ENCODE measurements around the gene DEGS1.

The DEGS1 gene

DNA sequence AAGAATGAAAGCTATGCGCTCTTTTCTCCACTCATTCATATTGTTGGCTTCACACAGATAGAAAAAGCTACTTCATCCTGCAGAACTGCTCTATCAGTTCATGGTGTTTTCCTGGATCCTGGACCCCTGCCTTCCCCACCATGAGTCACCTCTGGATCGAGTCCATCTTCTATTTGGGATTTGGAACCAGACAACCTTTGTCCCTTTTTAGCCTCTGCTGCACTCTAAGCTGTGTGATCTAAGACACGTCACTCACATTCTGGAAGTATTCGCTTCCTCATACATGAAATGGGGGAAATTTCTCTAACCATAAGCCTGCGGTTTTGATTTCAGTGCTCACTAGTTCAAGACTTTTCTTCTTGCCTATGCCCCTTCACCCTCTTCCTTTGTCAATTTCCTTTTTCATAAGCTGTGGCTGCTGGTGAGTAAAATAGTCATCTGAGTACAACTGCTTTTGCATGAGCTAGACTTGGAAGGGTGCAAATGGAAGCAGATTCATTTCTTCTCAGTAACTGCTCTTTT lies 14.1 kb upstream of the DEGS1 start:
- no peaks in the 10 kb centered on the region for H3K36me3 ChIP-seq (replicated peaks in 1 of 2; ENCODE audit: control insufficient read depth in 2 of 2, insufficient read depth in 2 of 2, low read length in 2 of 2)
- no peak overlapping the region for H4K91ac ChIP-seq (ENCODE audit: low read depth, low read length, poor library complexity)
- H3K4ac ChIP-seq (ENCODE audit: low read length) = no peak overlapping the region
- H3K4me2 ChIP-seq (ENCODE audit: insufficient read depth, low read length, poor library complexity, severe bottlenecking) = no peak overlapping the region
- no peak overlapping the region for H2BK12ac ChIP-seq (ENCODE audit: low read length)
- H3K9me3 ChIP-seq (replicated peaks in 1 of 2; ENCODE audit: control insufficient read depth in 2 of 2, insufficient read depth in 1 of 2, low read depth in 1 of 2, low read length in 2 of 2) = peaks cover 0 to 2% of the 10 kb centered on the region in 2 donors
- H2BK15ac ChIP-seq (ENCODE audit: low read length) = no peak overlapping the region
- no peak overlapping the region for H3K9ac ChIP-seq (ENCODE audit: low read depth, low read length, poor library complexity)
- no peak overlapping the region for H3K14ac ChIP-seq (ENCODE audit: low read length)
- H4K8ac ChIP-seq (ENCODE audit: low read depth, low read length) = no peak overlapping the region
- H3K4me1 ChIP-seq (ENCODE audit: control insufficient read depth in 2 of 2, insufficient read depth in 1 of 2, low read depth in 1 of 2, low read length in 2 of 2) = no peaks in the 10 kb centered on the region
- no CpG with 5 or more reads among the region's 5 CpGs for WGBS, 2 donors (ENCODE audit: extremely low coverage in 2 of 2, insufficient read length in 2 of 2, insufficient replicate concordance in 1 of 2)
- H3K79me1 ChIP-seq (ENCODE audit: low read depth, low read length) = no peaks in the 10 kb centered on the region
- H3K18ac ChIP-seq (ENCODE audit: low read length) = no peak overlapping the region
- H2BK5ac ChIP-seq (ENCODE audit: low read length) = no peak overlapping the region
- H2BK120ac ChIP-seq (ENCODE audit: low read depth, low read length) = no peak overlapping the region
- H3K23ac ChIP-seq (ENCODE audit: low read depth, low read length, poor library complexity) = no peak overlapping the region
- H3K4me3 ChIP-seq (ENCODE audit: low read length in 2 of 2) = no peak overlapping the region
- peak overlapping the region; percentile 47 for H2AFZ ChIP-seq (ENCODE audit: low read length)
- DNase-seq (ENCODE audit: low spot score) = no peak
- H2AK5ac ChIP-seq (ENCODE audit: low read depth, low read length) = no peak overlapping the region
- no peak overlapping the region for H3K27ac ChIP-seq (replicated peaks; ENCODE audit: low read length)
- H3K27me3 ChIP-seq (ENCODE audit: control insufficient read depth in 3 of 3, insufficient read depth in 3 of 3, low read depth in 1 of 3, low read length in 3 of 3) = no peaks in the 10 kb centered on the region

DNA sequence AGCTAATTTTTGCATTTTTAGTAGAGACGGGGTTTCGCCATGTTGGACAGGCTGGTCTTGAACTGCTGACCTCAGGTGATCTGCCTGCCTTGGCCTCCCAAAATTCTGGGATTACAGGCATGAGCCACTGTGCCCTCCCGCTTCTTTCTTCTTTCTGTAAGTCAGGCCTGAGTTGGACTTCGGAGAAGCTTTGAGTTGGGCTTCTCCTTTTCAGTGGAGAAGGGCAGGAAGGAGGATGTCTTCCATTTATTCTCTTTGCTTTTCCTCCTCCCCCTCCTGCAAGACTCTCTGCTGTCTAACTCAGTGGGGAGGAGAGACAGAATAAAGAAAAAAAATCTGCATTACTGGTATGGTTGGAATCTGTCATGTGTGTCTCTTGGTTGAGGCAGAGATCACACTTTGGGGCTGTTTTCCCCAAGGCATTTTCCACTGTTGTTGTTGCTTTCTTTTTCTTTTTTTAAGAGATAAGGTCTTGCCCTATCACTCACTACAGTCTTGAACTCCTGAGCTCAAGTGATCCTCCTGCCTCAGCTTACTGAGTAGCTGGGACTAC lies 13.2 kb upstream of the DEGS1 start:
- H3K4me3 ChIP-seq (ENCODE audit: low read length in 2 of 2) = no peak overlapping the region
- H3K9me3 ChIP-seq (replicated peaks in 1 of 2; ENCODE audit: control insufficient read depth in 2 of 2, insufficient read depth in 1 of 2, low read depth in 1 of 2, low read length in 2 of 2) = peaks cover 0 to 2% of the 10 kb centered on the region in 2 donors
- no peak overlapping the region for H3K9ac ChIP-seq (ENCODE audit: low read depth, low read length, poor library complexity)
- no peak overlapping the region for H3K18ac ChIP-seq (ENCODE audit: low read length)
- H2BK5ac ChIP-seq (ENCODE audit: low read length) = no peak overlapping the region
- no peak overlapping the region for H2AFZ ChIP-seq (ENCODE audit: low read length)
- H3K4me1 ChIP-seq (ENCODE audit: control insufficient read depth in 2 of 2, insufficient read depth in 1 of 2, low read depth in 1 of 2, low read length in 2 of 2) = no peaks in the 10 kb centered on the region
- H2BK12ac ChIP-seq (ENCODE audit: low read length) = no peak overlapping the region
- no peaks in the 10 kb centered on the region for H3K27me3 ChIP-seq (ENCODE audit: control insufficient read depth in 3 of 3, insufficient read depth in 3 of 3, low read depth in 1 of 3, low read length in 3 of 3)
- no CpG with 5 or more reads among the region's 4 CpGs for WGBS, 2 donors (ENCODE audit: extremely low coverage in 2 of 2, insufficient read length in 2 of 2, insufficient replicate concordance in 1 of 2)
- no peak overlapping the region for H4K8ac ChIP-seq (ENCODE audit: low read depth, low read length)
- H3K14ac ChIP-seq (ENCODE audit: low read length) = no peak overlapping the region
- no peak overlapping the region for H2BK15ac ChIP-seq (ENCODE audit: low read length)
- no peak overlapping the region for H4K91ac ChIP-seq (ENCODE audit: low read depth, low read length, poor library complexity)
- no peak for DNase-seq (ENCODE audit: low spot score)
- no peak overlapping the region for H3K27ac ChIP-seq (replicated peaks; ENCODE audit: low read length)
- no peaks in the 10 kb centered on the region for H3K36me3 ChIP-seq (replicated peaks in 1 of 2; ENCODE audit: control insufficient read depth in 2 of 2, insufficient read depth in 2 of 2, low read length in 2 of 2)
- H3K4ac ChIP-seq (ENCODE audit: low read length) = no peak overlapping the region
- H3K4me2 ChIP-seq (ENCODE audit: insufficient read depth, low read length, poor library complexity, severe bottlenecking) = no peak overlapping the region
- H3K23ac ChIP-seq (ENCODE audit: low read depth, low read length, poor library complexity) = no peak overlapping the region
- no peak overlapping the region for H2BK120ac ChIP-seq (ENCODE audit: low read depth, low read length)
- H2AK5ac ChIP-seq (ENCODE audit: low read depth, low read length) = no peak overlapping the region
- H3K79me1 ChIP-seq (ENCODE audit: low read depth, low read length) = no peaks in the 10 kb centered on the region

- no peaks in the 10 kb centered on the region for H3K79me1 ChIP-seq (ENCODE audit: low read depth, low read length)
- H3K27ac ChIP-seq (replicated peaks; ENCODE audit: low read length) = no peak overlapping the region
- H3K14ac ChIP-seq (ENCODE audit: low read length) = no peak overlapping the region
- no peaks in the 10 kb centered on the region for H3K36me3 ChIP-seq (replicated peaks in 1 of 2; ENCODE audit: control insufficient read depth in 2 of 2, insufficient read depth in 2 of 2, low read length in 2 of 2)
- no peak overlapping the region for H3K18ac ChIP-seq (ENCODE audit: low read length)
- H3K27me3 ChIP-seq (ENCODE audit: control insufficient read depth in 3 of 3, insufficient read depth in 3 of 3, low read depth in 1 of 3, low read length in 3 of 3) = no peaks in the 10 kb centered on the region
- H2BK12ac ChIP-seq (ENCODE audit: low read length) = no peak overlapping the region
- no peak overlapping the region for H4K8ac ChIP-seq (ENCODE audit: low read depth, low read length)
- H4K91ac ChIP-seq (ENCODE audit: low read depth, low read length, poor library complexity) = no peak overlapping the region
- H2BK120ac ChIP-seq (ENCODE audit: low read depth, low read length) = no peak overlapping the region
- H3K4me2 ChIP-seq (ENCODE audit: insufficient read depth, low read length, poor library complexity, severe bottlenecking) = no peak overlapping the region
- H3K4ac ChIP-seq (ENCODE audit: low read length) = no peak overlapping the region
- DNase-seq (ENCODE audit: low spot score) = no peak
- no peak overlapping the region for H2BK5ac ChIP-seq (ENCODE audit: low read length)
- WGBS, 2 donors (ENCODE audit: extremely low coverage in 2 of 2, insufficient read length in 2 of 2, insufficient replicate concordance in 1 of 2) = no CpG with 5 or more reads among the region's 4 CpGs
- H3K4me1 ChIP-seq (ENCODE audit: control insufficient read depth in 2 of 2, insufficient read depth in 1 of 2, low read depth in 1 of 2, low read length in 2 of 2) = no peaks in the 10 kb centered on the region
- H2BK15ac ChIP-seq (ENCODE audit: low read length) = no peak overlapping the region
- H2AFZ ChIP-seq (ENCODE audit: low read length) = no peak overlapping the region
- no peak overlapping the region for H3K23ac ChIP-seq (ENCODE audit: low read depth, low read length, poor library complexity)
- H3K9ac ChIP-seq (ENCODE audit: low read depth, low read length, poor library complexity) = no peak overlapping the region
- H3K9me3 ChIP-seq (replicated peaks in 1 of 2; ENCODE audit: control insufficient read depth in 2 of 2, insufficient read depth in 1 of 2, low read depth in 1 of 2, low read length in 2 of 2) = peaks cover 0 to 2% of the 10 kb centered on the region in 2 donors
- no peak overlapping the region for H3K4me3 ChIP-seq (ENCODE audit: low read length in 2 of 2)
- no peak overlapping the region for H2AK5ac ChIP-seq (ENCODE audit: low read depth, low read length)
These were observed 12.7 kb upstream of the DEGS1 start for GRCh38 chr1:224170343-224170742.

- peaks cover 0 to 2% of the 10 kb centered on the region in 2 donors for H3K9me3 ChIP-seq (replicated peaks in 1 of 2; ENCODE audit: control insufficient read depth in 2 of 2, insufficient read depth in 1 of 2, low read depth in 1 of 2, low read length in 2 of 2)
- H3K27me3 ChIP-seq (ENCODE audit: control insufficient read depth in 3 of 3, insufficient read depth in 3 of 3, low read depth in 1 of 3, low read length in 3 of 3) = no peaks in the 10 kb centered on the region
- no peak overlapping the region for H2AFZ ChIP-seq (ENCODE audit: low read length)
- H4K91ac ChIP-seq (ENCODE audit: low read depth, low read length, poor library complexity) = no peak overlapping the region
- H2AK5ac ChIP-seq (ENCODE audit: low read depth, low read length) = no peak overlapping the region
- H3K4me1 ChIP-seq (ENCODE audit: control insufficient read depth in 2 of 2, insufficient read depth in 1 of 2, low read depth in 1 of 2, low read length in 2 of 2) = no peaks in the 10 kb centered on the region
- H3K14ac ChIP-seq (ENCODE audit: low read length) = no peak overlapping the region
- no peak overlapping the region for H2BK120ac ChIP-seq (ENCODE audit: low read depth, low read length)
- no peaks in the 10 kb centered on the region for H3K79me1 ChIP-seq (ENCODE audit: low read depth, low read length)
- no peak overlapping the region for H2BK5ac ChIP-seq (ENCODE audit: low read length)
- no peak overlapping the region for H2BK12ac ChIP-seq (ENCODE audit: low read length)
- no peak overlapping the region for H3K27ac ChIP-seq (replicated peaks; ENCODE audit: low read length)
- H3K4me2 ChIP-seq (ENCODE audit: insufficient read depth, low read length, poor library complexity, severe bottlenecking) = no peak overlapping the region
- no peak for DNase-seq (ENCODE audit: low spot score)
- no peak overlapping the region for H3K18ac ChIP-seq (ENCODE audit: low read length)
- H3K23ac ChIP-seq (ENCODE audit: low read depth, low read length, poor library complexity) = no peak overlapping the region
- H3K4me3 ChIP-seq (ENCODE audit: low read length in 2 of 2) = no peak overlapping the region
- WGBS, 2 donors (ENCODE audit: extremely low coverage in 2 of 2, insufficient read length in 2 of 2, insufficient replicate concordance in 1 of 2) = no CpG with 5 or more reads among the region's 9 CpGs
- H3K4ac ChIP-seq (ENCODE audit: low read length) = no peak overlapping the region
- H3K36me3 ChIP-seq (replicated peaks in 1 of 2; ENCODE audit: control insufficient read depth in 2 of 2, insufficient read depth in 2 of 2, low read length in 2 of 2) = no peaks in the 10 kb centered on the region
- H4K8ac ChIP-seq (ENCODE audit: low read depth, low read length) = no peak overlapping the region
- no peak overlapping the region for H2BK15ac ChIP-seq (ENCODE audit: low read length)
- H3K9ac ChIP-seq (ENCODE audit: low read depth, low read length, poor library complexity) = no peak overlapping the region
These were observed 12.1 kb upstream of the DEGS1 start for GRCh38 chr1:224170748-224171478.
